ENCODE measurements around the gene WIF1. TPM values are rescaled to one million over a fixed set of nuclear protein-coding genes. Genes with fewer than 3 reads are reported as not detected.

WIF1 gene
- total RNA-seq, 1 donor from 2014 or later = not detected

- DNase-seq (ENCODE audit: low read depth) (peak; percentile 70), FAIRE-seq (no peak)
- TF ChIP-seq CTCF (IDR thresholded peaks at IDR 0.05; ENCODE audit: insufficient read depth, low read length, severe bottlenecking) = no peak
- H3K36me3 ChIP-seq (ENCODE audit: control insufficient read depth, insufficient read depth, low read length) = no peaks in the 10 kb centered on the region
- no peak overlapping the region for H3K4me3 ChIP-seq (ENCODE audit: low read depth, low read length)
- H3K27me3 ChIP-seq (ENCODE audit: control insufficient read depth, insufficient read depth, low read length) = no peaks in the 10 kb centered on the region
Measured at GRCh38 chr12:65152012-65152411, 30.9 kb upstream of the WIF1 start.

- Histone ChIP-seq H3K27me3 (ENCODE audit: control insufficient read depth, insufficient read depth, low read length) (peaks cover 4% of the 10 kb centered on the region), H3K4me3 (ENCODE audit: low read depth, low read length) (no peak overlapping the region), H3K36me3 (ENCODE audit: control insufficient read depth, insufficient read depth, low read length) (no peaks in the 10 kb centered on the region)
- DNase-seq (ENCODE audit: low read depth) = no peak
- no peak for TF ChIP-seq CTCF (IDR thresholded peaks at IDR 0.05; ENCODE audit: insufficient read depth, low read length, severe bottlenecking)
- no peak for FAIRE-seq
Measured at GRCh38 chr12:65147312-65147905, 26.3 kb upstream of the WIF1 start.

GRCh38 chr12:65140738-65141137, 19.6 kb upstream of the WIF1 start:
- no peak for FAIRE-seq

GRCh38 chr12:65139389-65139788, 18.3 kb upstream of the WIF1 start:
- no peak for DNase-seq (ENCODE audit: low read depth)
- Histone ChIP-seq H3K4me3 (ENCODE audit: low read depth, low read length) (no peak overlapping the region), H3K36me3 (ENCODE audit: control insufficient read depth, insufficient read depth, low read length) (no peaks in the 10 kb centered on the region), H3K27me3 (ENCODE audit: control insufficient read depth, insufficient read depth, low read length) (peaks cover 3% of the 10 kb centered on the region)
- FAIRE-seq = no peak
- TF ChIP-seq CTCF (IDR thresholded peaks at IDR 0.05; ENCODE audit: insufficient read depth, low read length, severe bottlenecking) = no peak

More at GRCh38 chr12:65140738-65141137, 19.6 kb upstream of the WIF1 start:
- no peak for TF ChIP-seq CTCF (IDR thresholded peaks at IDR 0.05; ENCODE audit: insufficient read depth, low read length, severe bottlenecking)
- DNase-seq (ENCODE audit: low read depth) = no peak
- peaks cover 4% of the 10 kb centered on the region for H3K27me3 ChIP-seq (ENCODE audit: control insufficient read depth, insufficient read depth, low read length)
- H3K36me3 ChIP-seq (ENCODE audit: control insufficient read depth, insufficient read depth, low read length) = no peaks in the 10 kb centered on the region
- H3K4me3 ChIP-seq (ENCODE audit: low read depth, low read length) = no peak overlapping the region

- H3K27me3 ChIP-seq (ENCODE audit: control insufficient read depth, insufficient read depth, low read length) = peaks cover 2% of the 10 kb centered on the region
- no peak for DNase-seq (ENCODE audit: low read depth)
Measured at GRCh38 chr12:65133879-65134278, 12.8 kb upstream of the WIF1 start.

More at GRCh38 chr12:65133879-65134278, 12.8 kb upstream of the WIF1 start:
- FAIRE-seq = no peak
- Histone ChIP-seq H3K36me3 (ENCODE audit: control insufficient read depth, insufficient read depth, low read length) (no peaks in the 10 kb centered on the region), H3K4me3 (ENCODE audit: low read depth, low read length) (no peak overlapping the region)
- TF ChIP-seq CTCF (IDR thresholded peaks at IDR 0.05; ENCODE audit: insufficient read depth, low read length, severe bottlenecking) = no peak
